HG02798 (cell line): Measurements from ENCODE around the gene ZNF254.
"Not testable (repeated sequence)": the region's sequence is repeated elsewhere in the genome, so short reads cannot be mapped to it uniquely, and the experiment has no call there.

ENCODE experiments used
- ATAC-seq: cut with Tn5 transposase; IDR thresholded peaks from one replicate; pipeline ENCODE4 v1.9.1; 2021; ENCODE audit warnings: mild to moderate bottlenecking; ENCODE audit not compliant: unreplicated experiment, poor library complexity

The ZNF254 gene

GRCh38 chr19:24069905-24070657 is 16.9 kb upstream of the ZNF254 start:
- no peak for ATAC-seq

GRCh38 chr19:24071078-24071477 is 15.9 kb upstream of the ZNF254 start:
- ATAC-seq, result no peak

- no peak for ATAC-seq
Observed at GRCh38 chr19:24072720-24073119, 14.3 kb upstream of the ZNF254 start.

- ATAC-seq, result no peak
Observed at GRCh38 chr19:24073807-24074206, 13.2 kb upstream of the ZNF254 start.

GRCh38 chr19:24074720-24075454 is 12.1 kb upstream of the ZNF254 start:
- ATAC-seq, result no peak

- not testable (repeated sequence) for ATAC-seq
Observed at GRCh38 chr19:24075530-24075929, 11.5 kb upstream of the ZNF254 start.

GRCh38 chr19:24078680-24079079 is 8.3 kb upstream of the ZNF254 start:
- no peak for ATAC-seq

GRCh38 chr19:24081056-24081455 is 5.9 kb upstream of the ZNF254 start:
- no peak for ATAC-seq

GRCh38 chr19:24098359-24098758 is 11.4 kb downstream of the ZNF254 start:
- ATAC-seq, result no peak

GRCh38 chr19:24099829-24100228 is 12.8 kb downstream of the ZNF254 start:
- no peak for ATAC-seq

- not testable (repeated sequence) for ATAC-seq
Observed at GRCh38 chr19:24100597-24100996, 13.6 kb downstream of the ZNF254 start.

GRCh38 chr19:24101459-24102115 is 14.6 kb downstream of the ZNF254 start:
- no peak for ATAC-seq

- ATAC-seq, result no peak
Observed at GRCh38 chr19:24127601-24128000, 40.6 kb downstream of the ZNF254 start.

GRCh38 chr19:24140099-24140498 is 53.1 kb downstream of the ZNF254 start:
- ATAC-seq, result no peak

- ATAC-seq, result no peak
Observed at GRCh38 chr19:24140591-24140990, 53.6 kb downstream of the ZNF254 start.

- no peak for ATAC-seq
Observed at GRCh38 chr19:24141612-24142011, 54.6 kb downstream of the ZNF254 start.

GRCh38 chr19:24142771-24143170 is 55.8 kb downstream of the ZNF254 start:
- no peak for ATAC-seq

- no peak for ATAC-seq
Observed at GRCh38 chr19:24159707-24160106, 72.7 kb downstream of the ZNF254 start.

- no peak for ATAC-seq
Observed at GRCh38 chr19:24166055-24166454, 79.1 kb downstream of the ZNF254 start.

- ATAC-seq, result no peak
Observed at GRCh38 chr19:24173882-24174281, 86.9 kb downstream of the ZNF254 start.

- no peak for ATAC-seq
Observed at GRCh38 chr19:24177686-24178085, 90.7 kb downstream of the ZNF254 start.
